Natural killer cell treated with Interleukin-12 subunit alpha and Interleukin-12 subunit beta and Interleukin-15 and Interleukin-18, amount 100 ng/mL, for 72 hours (primary cell): ENCODE measurements around the gene THAP3. TPM values are rescaled to one million over a fixed set of nuclear protein-coding genes. Genes with fewer than 3 reads are reported as not detected.
"Not testable (repeated sequence)": the region's sequence is repeated elsewhere in the genome, so short reads cannot be mapped to it uniquely, and the experiment has no call there.

Source experiments
- ATAC-seq, 2 donors: fragments of 150-1000 bp; cut with Tn5 transposase in 1 of 2; sonication (Bioruptor Pico), chemical (Tn5 transposase) in 1 of 2; 2 replicates each; pipeline ENCODE4 v1.10.0; 2021
- DNase-seq: peaks from one replicate; pipeline ENCODE4 v3.0.0; 2022; ENCODE audit warnings: low spot score
- H3K27ac Mint-ChIP-seq, 2 donors: 1 replicate in 1 of 2; 2 replicates in 1 of 2; pipeline ENCODE4 v1.8.0; 2022; ENCODE audit warnings: mixed read lengths in 2 of 2, mild to moderate bottlenecking in 1 of 2, moderate library complexity in 1 of 2
- H3K27me3 Mint-ChIP-seq, 2 donors: 1 replicate in 1 of 2; 2 replicates in 1 of 2; pipeline ENCODE4 v1.8.0; 2022; ENCODE audit warnings: mixed read lengths in 2 of 2
- H3K36me3 Mint-ChIP-seq: one replicate; pipeline ENCODE4 v1.8.0; 2022; ENCODE audit warnings: mixed read lengths
- H3K4me1 Mint-ChIP-seq, 2 donors: 1 replicate in 1 of 2; 2 replicates in 1 of 2; pipeline ENCODE4 v1.8.0; 2022; ENCODE audit warnings: low read depth in 2 of 2, mixed read lengths in 2 of 2, mild to moderate bottlenecking in 1 of 2
- H3K4me3 Mint-ChIP-seq: one replicate; pipeline ENCODE4 v1.8.0; 2022; ENCODE audit warnings: mixed read lengths
- H3K9me3 Mint-ChIP-seq: 2 replicates; pipeline ENCODE4 v1.8.0; 2022; ENCODE audit warnings: mixed read lengths
- total RNA-seq, 2 donors: library from RNA; stranded (reverse); gene quantifications; one replicate each; pipeline ENCODE4 v1.2.3, GENCODE V29; 2022

The THAP3 gene
- total RNA-seq, 2 donors from 2014 or later, result 18.7 to 33.2 TPM

GRCh38 chr1:6630027-6630426 lies 5.4 kb downstream of the THAP3 start:
- ATAC-seq, result no peak
- H3K27ac Mint-ChIP-seq, result no peak overlapping the region
- H3K9me3 Mint-ChIP-seq, result no peaks in the 10 kb centered on the region
- no peak overlapping the region for H3K4me3 Mint-ChIP-seq
- peaks cover 14 to 24% of the 10 kb centered on the region in 2 donors for H3K4me1 Mint-ChIP-seq
- no peaks in the 10 kb centered on the region for H3K36me3 Mint-ChIP-seq
- H3K27me3 Mint-ChIP-seq, result no peaks in the 10 kb centered on the region
- DNase-seq, result no peak

DNA sequence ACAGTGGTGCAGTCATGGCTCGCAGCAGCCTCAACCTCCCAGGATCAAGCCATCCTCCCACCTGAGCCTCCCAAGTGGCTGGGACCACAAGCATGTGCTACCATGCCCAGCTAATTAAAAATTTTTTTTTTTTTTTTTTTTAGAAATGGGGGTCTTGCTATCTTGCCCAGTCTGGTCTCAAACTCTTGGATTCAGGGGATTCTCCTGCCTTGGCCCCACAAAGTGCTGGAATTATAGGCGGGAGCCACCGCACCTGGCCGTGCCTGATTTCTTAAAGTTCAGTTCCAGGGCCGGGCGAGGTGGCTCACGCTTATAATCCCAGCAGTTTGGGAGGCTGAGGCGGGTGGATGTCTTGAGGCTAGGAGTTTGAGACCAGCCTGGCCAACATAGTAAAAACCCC lies 6.4 kb downstream of the THAP3 start:
- Mint-ChIP-seq H3K27me3 (no peaks in the 10 kb centered on the region), H3K27ac (no peak overlapping the region), H3K4me1 (peaks cover 14 to 24% of the 10 kb centered on the region in 2 donors), H3K4me3 (no peak overlapping the region), H3K9me3 (no peaks in the 10 kb centered on the region), H3K36me3 (no peaks in the 10 kb centered on the region)
- DNase-seq (no peak), ATAC-seq (no peak)

GRCh38 chr1:6632588-6633514 lies 8.2 kb downstream of the THAP3 start:
- Mint-ChIP-seq H3K4me3 (no peak overlapping the region), H3K36me3 (no peaks in the 10 kb centered on the region), H3K4me1 (peaks cover 3 to 9% of the 10 kb centered on the region in 2 donors), H3K27me3 (no peaks in the 10 kb centered on the region), H3K27ac (no peak overlapping the region), H3K9me3 (no peaks in the 10 kb centered on the region)
- ATAC-seq (no peak), DNase-seq (no peak)

- Mint-ChIP-seq H3K4me3 (no peak overlapping the region), H3K4me1 (peaks cover 0 to 5% of the 10 kb centered on the region in 2 donors), H3K27ac (no peak overlapping the region), H3K27me3 (no peaks in the 10 kb centered on the region), H3K9me3 (no peaks in the 10 kb centered on the region), H3K36me3 (no peaks in the 10 kb centered on the region)
- ATAC-seq, result peak in 1 of 2 donors; percentile 37
- no peak for DNase-seq
Observed at GRCh38 chr1:6634371-6635052, 9.8 kb downstream of the THAP3 start.

DNA sequence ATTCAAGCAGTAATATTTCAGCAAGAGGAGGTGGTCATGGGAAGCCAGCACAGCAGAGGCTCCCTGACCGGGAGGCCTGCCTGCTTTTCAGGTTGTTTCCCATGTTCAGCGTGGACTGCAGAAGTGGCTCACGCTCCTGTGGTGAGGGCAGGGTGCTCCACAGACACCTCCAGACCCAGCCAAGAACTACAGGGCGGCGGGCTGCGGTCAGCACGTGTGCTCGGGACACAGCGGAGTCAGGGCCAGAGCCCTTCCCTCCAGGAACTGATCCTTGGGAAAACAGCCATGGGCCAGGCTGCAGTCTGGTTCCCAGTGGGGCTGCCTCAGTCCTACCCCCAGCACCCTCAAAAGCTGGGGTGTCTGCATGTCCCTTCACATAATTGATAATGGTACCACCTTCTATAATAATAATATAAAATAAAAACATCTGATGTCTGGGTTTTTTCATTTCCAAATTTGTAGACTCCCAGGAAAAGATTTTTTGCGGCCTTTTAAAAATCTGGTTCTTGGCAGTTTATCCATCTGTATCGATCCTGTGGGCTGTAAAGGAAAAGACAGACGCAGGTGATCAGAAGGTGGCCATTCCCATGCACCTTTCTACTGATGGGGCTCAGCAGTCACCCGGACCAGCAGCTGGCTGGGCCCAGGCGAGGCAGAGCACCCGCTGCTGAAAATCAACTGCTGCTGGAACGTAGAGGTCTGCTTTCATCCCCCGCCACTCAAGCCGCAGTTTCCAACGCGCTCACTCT lies 10.7 kb downstream of the THAP3 start:
- no peak for ATAC-seq
- no peaks in the 10 kb centered on the region for H3K9me3 Mint-ChIP-seq
- DNase-seq, result no peak
- no peak overlapping the region for H3K4me3 Mint-ChIP-seq
- no peaks in the 10 kb centered on the region for H3K4me1 Mint-ChIP-seq
- no peaks in the 10 kb centered on the region for H3K36me3 Mint-ChIP-seq
- no peak overlapping the region for H3K27ac Mint-ChIP-seq
- no peaks in the 10 kb centered on the region for H3K27me3 Mint-ChIP-seq

GRCh38 chr1:6635910-6636760 lies 11.5 kb downstream of the THAP3 start:
- H3K27me3 Mint-ChIP-seq, result no peaks in the 10 kb centered on the region
- ATAC-seq, result no peak
- H3K4me3 Mint-ChIP-seq, result no peak overlapping the region
- no peaks in the 10 kb centered on the region for H3K9me3 Mint-ChIP-seq
- no peak overlapping the region for H3K27ac Mint-ChIP-seq
- no peak for DNase-seq
- no peaks in the 10 kb centered on the region for H3K4me1 Mint-ChIP-seq
- no peaks in the 10 kb centered on the region for H3K36me3 Mint-ChIP-seq

DNA sequence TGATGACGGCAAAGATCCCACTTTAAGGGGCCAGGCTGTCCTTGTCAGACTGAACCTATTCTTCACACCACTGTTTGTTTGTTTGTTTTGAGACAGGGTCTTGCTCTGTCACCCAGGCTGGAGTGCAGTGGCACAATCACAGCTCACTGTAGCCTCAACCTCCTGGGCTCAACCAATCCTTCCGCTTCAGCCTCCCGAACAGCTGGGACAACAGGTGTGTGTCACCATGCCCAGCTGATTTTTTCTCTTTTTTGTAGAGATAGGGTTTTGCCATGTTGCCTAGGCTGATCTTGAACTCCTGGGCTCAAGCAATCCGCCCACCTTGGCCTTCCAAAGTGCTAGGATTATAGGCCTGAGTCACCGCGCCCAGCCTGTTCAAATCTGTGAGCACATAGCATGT lies 12.1 kb downstream of the THAP3 start:
- not testable (repeated sequence) for H3K9me3 Mint-ChIP-seq, H3K27ac Mint-ChIP-seq, H3K4me3 Mint-ChIP-seq

GRCh38 chr1:6637770-6638169 lies 13.1 kb downstream of the THAP3 start:
- H3K36me3 Mint-ChIP-seq, result no peaks in the 10 kb centered on the region
- no peaks in the 10 kb centered on the region for H3K4me1 Mint-ChIP-seq
- no peak for ATAC-seq
- H3K4me3 Mint-ChIP-seq, result no peak overlapping the region
- no peak overlapping the region for H3K27ac Mint-ChIP-seq
- no peaks in the 10 kb centered on the region for H3K27me3 Mint-ChIP-seq
- no peak for DNase-seq
- H3K9me3 Mint-ChIP-seq, result no peaks in the 10 kb centered on the region

More for the DNA sequence above, 12.1 kb downstream of the THAP3 start:
- DNase-seq, H3K36me3 Mint-ChIP-seq, H3K27me3 Mint-ChIP-seq, ATAC-seq, H3K4me1 Mint-ChIP-seq: not testable (repeated sequence)

DNA sequence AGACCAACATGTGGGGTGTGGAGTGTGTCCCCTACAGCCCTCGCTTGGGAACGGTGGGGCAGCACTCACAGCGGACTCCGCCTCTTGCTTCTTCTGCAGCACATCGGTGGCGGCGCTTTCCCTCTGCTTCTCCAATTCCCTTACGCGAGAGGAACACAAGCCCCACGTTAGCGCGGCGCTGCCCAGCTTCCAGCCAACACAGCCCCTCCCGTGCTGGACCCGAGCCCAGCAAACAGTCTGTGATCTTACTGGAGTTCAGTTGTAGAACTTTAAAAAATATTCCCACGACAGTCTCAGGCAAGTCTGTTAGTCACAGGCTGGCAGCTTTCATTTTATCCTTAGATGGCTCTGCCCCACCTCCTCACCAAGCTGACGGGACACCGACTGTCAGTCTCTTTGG lies 13.6 kb downstream of the THAP3 start:
- H3K9me3 Mint-ChIP-seq, result no peaks in the 10 kb centered on the region
- no peaks in the 10 kb centered on the region for H3K4me1 Mint-ChIP-seq
- H3K36me3 Mint-ChIP-seq, result no peaks in the 10 kb centered on the region
- no peak for DNase-seq
- no peak overlapping the region for H3K4me3 Mint-ChIP-seq
- no peak overlapping the region for H3K27ac Mint-ChIP-seq
- ATAC-seq, result no peak
- H3K27me3 Mint-ChIP-seq, result no peaks in the 10 kb centered on the region

- not testable (repeated sequence) for ATAC-seq, H3K36me3 Mint-ChIP-seq, H3K9me3 Mint-ChIP-seq, H3K27me3 Mint-ChIP-seq, H3K4me1 Mint-ChIP-seq, H3K4me3 Mint-ChIP-seq, DNase-seq, H3K27ac Mint-ChIP-seq
Observed at GRCh38 chr1:6640867-6641266, 16.2 kb downstream of the THAP3 start.

GRCh38 chr1:6645018-6645417 lies 20.4 kb downstream of the THAP3 start:
- Mint-ChIP-seq H3K27me3 (no peaks in the 10 kb centered on the region), H3K4me3 (no peak overlapping the region), H3K9me3 (no peaks in the 10 kb centered on the region), H3K36me3 (no peaks in the 10 kb centered on the region), H3K4me1 (no peaks in the 10 kb centered on the region), H3K27ac (no peak overlapping the region)
- ATAC-seq, result no peak
- DNase-seq, result no peak

GRCh38 chr1:6646499-6647148 lies 22.0 kb downstream of the THAP3 start:
- H3K9me3 Mint-ChIP-seq, result no peaks in the 10 kb centered on the region
- H3K36me3 Mint-ChIP-seq, result no peaks in the 10 kb centered on the region
- ATAC-seq (peak in 1 of 2 donors; percentile 48), DNase-seq (no peak)
- no peak overlapping the region for H3K27ac Mint-ChIP-seq
- H3K27me3 Mint-ChIP-seq, result no peaks in the 10 kb centered on the region
- no peaks in the 10 kb centered on the region for H3K4me1 Mint-ChIP-seq
- no peak overlapping the region for H3K4me3 Mint-ChIP-seq

DNA sequence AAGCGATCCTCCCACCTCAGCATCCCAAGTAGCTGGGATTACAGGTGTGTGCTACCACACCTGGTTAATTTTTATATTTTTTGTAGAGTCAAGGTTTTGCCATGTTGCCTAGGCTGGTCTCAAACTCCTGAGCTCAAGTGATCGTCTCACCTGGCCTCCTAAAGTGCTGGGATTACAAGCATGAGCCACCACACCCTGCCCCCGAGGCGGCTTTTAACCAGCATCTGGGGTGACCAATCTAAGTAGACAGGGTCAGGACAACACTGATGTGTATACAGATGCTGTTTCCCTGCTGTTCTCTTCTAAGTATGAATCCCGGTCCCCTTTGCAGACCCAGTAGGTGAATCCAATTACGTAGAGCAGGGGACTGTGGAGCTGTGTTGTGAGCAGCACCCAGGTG lies 23.9 kb downstream of the THAP3 start:
- Mint-ChIP-seq H3K9me3 (no peaks in the 10 kb centered on the region), H3K27me3 (no peaks in the 10 kb centered on the region), H3K36me3 (no peaks in the 10 kb centered on the region), H3K4me3 (no peak overlapping the region), H3K27ac (no peak overlapping the region), H3K4me1 (no peaks in the 10 kb centered on the region)
- ATAC-seq (no peak), DNase-seq (no peak)
